Pancreas (tissue), 10 donors: ENCODE data around the gene PAGE5. TPM values are rescaled to one million over a fixed set of nuclear protein-coding genes. Genes with fewer than 3 reads are reported as not detected.
A peak's percentile ranks its signal among the peaks of the same experiment; 100 is the strongest.

Experiments
- ATAC-seq, 4 donors: fragments of 200-7000 bp; cut with Tn5 transposase; one replicate each; pipeline versions ENCODE4 v1.8.0 to v1.9.1; 2020; ENCODE audit warnings: mild to moderate bottlenecking in 4 of 4, moderate library complexity in 4 of 4
- DNase-seq, 6 donors: peaks; one replicate each; pipeline ENCODE4 v3.0.0-alpha.2; 2020
- FAIRE-seq: peaks from 2 replicates; lab custom pipeline; 2012; peaks lifted over from hg19 to GRCh38; lab: Jason Lieb, UNC
- H3K27ac ChIP-seq, 4 donors: fragments of 200-600 bp; sonication (generic); 1 replicate in 3 of 4; 2 replicates in 1 of 4; pipeline versions ENCODE4 v1.5.0 to v1.8.0; 2020
- H3K27me3 ChIP-seq, 4 donors: fragments of 200-600 bp; one replicate each; pipeline ENCODE4 v1.8.0; 2021
- H3K36me3 ChIP-seq, 3 donors: fragments of 200-600 bp; sonication (generic) in 1 of 3; one replicate each; pipeline versions ENCODE4 v1.5.0 to v1.8.0; 2020 to 2021
- H3K4me1 ChIP-seq, 3 donors: fragments of 200-600 bp; one replicate each; pipeline ENCODE4 v1.8.0; 2021
- H3K4me3 ChIP-seq, 4 donors: fragments of 200-600 bp; sonication (generic) in 2 of 4; one replicate each; pipeline versions ENCODE4 v1.5.0 to v1.8.0; 2020 to 2021
- H3K9me3 ChIP-seq, 4 donors: fragments of 200-600 bp; one replicate each; pipeline ENCODE4 v1.8.0; 2021
- CTCF ChIP-seq, 4 donors: fragments of 200-600 bp; sonication (generic) in 3 of 4; IDR thresholded peaks; one replicate each; pipeline versions ENCODE4 v1.5.0 to v1.8.0; 2021; ENCODE audit warnings: antibody characterized with exemption in 4 of 4
- WGBS, 2 donors: extraction: QIAGEN DNeasy Blood & Tissue Kit; methylation state at CpG; one replicate each; pipeline ENCODE4 v1.1.7; 2013; 5-methylcytosine and 5-hydroxymethylcytosine counted together
- intact Hi-C, 3 donors: fragments of 100-400 bp; cut with DNase I; formaldehyde crosslinking; loops; one replicate each; pipeline versions ENCODE4 v1.11.1 to v1.14.2; 2022
- polyA plus RNA-seq, 2 donors: library from polyadenylated mRNA; stranded (reverse); fragments of 200-250 nt; gene quantifications; one replicate each; pipeline ENCODE4 v1.2.3, GENCODE V29; 2013
- total RNA-seq, 6 donors: library from RNA; stranded (reverse); fragmentation: NEBNext Ultra II Directional in 4 of 6; extraction: Animal tissue kit (Norgen Biotek cat#: 25700) in 4 of 6; gene quantifications; one replicate each; pipeline versions ENCODE4 v1.2.1 to v1.2.4, GENCODE V29; 2021 to 2023
- donor health status: healthy with polysubstance abuse.
- donor health status: DM: no; HTN: no; CAD: no; lungs with moderate emphysema.
- donor health status: DM: no; HTN: no; CAD: no.
- donor health status: control.
- donor health status: control.
- donor health status: Bipolar disorder and iron deficiency.
- donor health status: DM: yes; HTN: yes; CAD: no.
- donor health status: DM: no; HTN: no; CAD: no.
- donor health status: DM: no; HTN: no; CAD: no.
- donor health status: DM: yes; HTN: yes; CAD: no.

The PAGE5 gene
- total RNA-seq (not detected), polyA plus RNA-seq (not detected)

GRCh38 chrX:55220119-55220794, at the start of gene PAGE5:
PAGE5 (plus strand) TSS chrX:55220346; CDS start chrX:55221383, 1,037 bp downstream.
- H3K4me1 ChIP-seq, result no peaks in the 10 kb centered on the region
- WGBS, 2 donors, result 77 to 80% methylated on average over 30 of the region's 30 CpGs
- peaks cover 0 to 6% (median 2%) of the 10 kb centered on the region in 4 donors for H3K27me3 ChIP-seq
- no peak for FAIRE-seq
- TF ChIP-seq CTCF (IDR thresholded peaks at IDR 0.05), result no peak
- peak in 1 of 6 donors; percentile 21 for DNase-seq
- intact Hi-C loops, result no loop called here
- no peak within 1 kb of the TSS for H3K27ac ChIP-seq
- no peak within 1 kb of the TSS for H3K4me3 ChIP-seq
- no peaks in the 10 kb centered on the region for H3K36me3 ChIP-seq
- ATAC-seq, result no peak
- no peaks in the 10 kb centered on the region for H3K9me3 ChIP-seq

GRCh38 chrX:55187281-55187680, 32.9 kb upstream of the PAGE5 start:
- Histone ChIP-seq H3K27ac (no peak overlapping the region), H3K4me1 (no peaks in the 10 kb centered on the region), H3K27me3 (peaks cover 0 to 17% (median 4%) of the 10 kb centered on the region in 4 donors), H3K36me3 (no peaks in the 10 kb centered on the region), H3K4me3 (no peak overlapping the region), H3K9me3 (no peaks in the 10 kb centered on the region)
- no peak for FAIRE-seq
- ATAC-seq, result no peak
- intact Hi-C loops, result no loop called here
- no peak for TF ChIP-seq CTCF (IDR thresholded peaks at IDR 0.05)
- 54 to 66% methylated on average over 2 of the region's 2 CpGs for WGBS, 2 donors
- DNase-seq, result no peak

- DNase-seq (no peak), ATAC-seq (no peak), FAIRE-seq (no peak)
- no peaks in the 10 kb centered on the region for H3K9me3 ChIP-seq
- H3K36me3 ChIP-seq, result no peaks in the 10 kb centered on the region
- intact Hi-C loops, result no loop called here
- H3K4me3 ChIP-seq, result no peak overlapping the region
- TF ChIP-seq CTCF (IDR thresholded peaks at IDR 0.05), result no peak
- no peaks in the 10 kb centered on the region for H3K27me3 ChIP-seq
- no peak overlapping the region for H3K27ac ChIP-seq
- 34 to 89% methylated on average over 1 of the region's 1 CpG for WGBS, 2 donors
- no peaks in the 10 kb centered on the region for H3K4me1 ChIP-seq
Observed at GRCh38 chrX:55196688-55197087, 23.5 kb upstream of the PAGE5 start.

GRCh38 chrX:55201930-55202579, 18.1 kb upstream of the PAGE5 start:
- Histone ChIP-seq H3K36me3 (no peaks in the 10 kb centered on the region), H3K4me1 (no peaks in the 10 kb centered on the region), H3K27ac (no peak overlapping the region), H3K9me3 (peaks cover 0 to 4% (median 0%) of the 10 kb centered on the region in 4 donors), H3K4me3 (no peak overlapping the region), H3K27me3 (peaks cover 0 to 13% (median 0%) of the 10 kb centered on the region in 4 donors)
- DNase-seq, result no peak
- intact Hi-C loops, result no loop called here
- WGBS, 2 donors, result 21 to 29% methylated on average over 3 of the region's 3 CpGs
- TF ChIP-seq CTCF (IDR thresholded peaks at IDR 0.05), result no peak
- ATAC-seq, result no peak
- FAIRE-seq, result no peak
